Measurements from ENCODE around the gene DNAI1. TPM values are rescaled to one million over a fixed set of nuclear protein-coding genes. Genes with fewer than 3 reads are reported as not detected.

DNAI1 gene
- total and polyA plus RNA-seq, 3 experiments from 2014 or later, result not detected

DNA sequence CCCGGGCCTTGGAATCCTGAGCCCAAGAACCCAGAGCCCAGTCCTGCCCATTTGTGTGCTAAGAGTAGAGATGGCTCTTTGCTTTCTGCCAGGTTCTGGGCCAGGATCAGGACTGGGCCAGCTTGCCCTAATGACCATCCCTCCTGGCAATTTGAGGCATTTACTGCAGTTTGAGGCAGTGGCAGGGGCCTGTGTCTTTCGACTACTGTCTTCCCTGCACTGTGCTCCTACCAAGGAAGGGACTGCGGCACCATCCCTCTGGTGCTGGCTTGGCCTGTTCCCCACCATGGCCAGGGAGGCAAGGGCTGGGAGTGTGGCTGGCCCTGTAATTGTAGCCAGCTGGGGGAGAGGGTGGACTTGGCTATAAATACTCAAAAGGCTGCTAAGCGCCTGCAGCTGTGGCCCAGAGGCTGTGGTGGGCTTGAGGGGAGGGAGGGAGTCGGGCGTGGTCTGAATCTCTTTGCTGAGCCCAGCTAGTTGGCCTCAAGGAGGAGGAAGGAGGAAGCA is 59.6 kb downstream of the DNAI1 start:
- Mint-ChIP-seq H3K9me3 (no peaks in the 10 kb centered on the region), H3K4me1 (peaks cover 4 to 6% (median 5%) of the 10 kb centered on the region in 3 donors), H3K36me3 (no peaks in the 10 kb centered on the region), H3K27me3 (no peaks in the 10 kb centered on the region), H3K4me3 (no peak overlapping the region), H3K27ac (no peak overlapping the region)
- no peak for DNase-seq
- H3K9me3 ChIP-seq (ENCODE audit: low read length), result no peaks in the 10 kb centered on the region
- ChIA-PET CTCF (no interaction called here), POLR2A (no interaction called here)
- H3K4me1 ChIP-seq (ENCODE audit: insufficient read depth, low read length), result peaks cover 1% of the 10 kb centered on the region
- H3K36me3 ChIP-seq (ENCODE audit: insufficient read depth, low read length), result no peaks in the 10 kb centered on the region
- H3K27ac ChIP-seq (ENCODE audit: low read depth, low read length), result no peak overlapping the region
- H3K27me3 ChIP-seq (ENCODE audit: insufficient read depth, low read length, poor library complexity, severe bottlenecking), result no peaks in the 10 kb centered on the region
- H3K4me3 ChIP-seq (ENCODE audit: low read length), result no peak overlapping the region

DNA sequence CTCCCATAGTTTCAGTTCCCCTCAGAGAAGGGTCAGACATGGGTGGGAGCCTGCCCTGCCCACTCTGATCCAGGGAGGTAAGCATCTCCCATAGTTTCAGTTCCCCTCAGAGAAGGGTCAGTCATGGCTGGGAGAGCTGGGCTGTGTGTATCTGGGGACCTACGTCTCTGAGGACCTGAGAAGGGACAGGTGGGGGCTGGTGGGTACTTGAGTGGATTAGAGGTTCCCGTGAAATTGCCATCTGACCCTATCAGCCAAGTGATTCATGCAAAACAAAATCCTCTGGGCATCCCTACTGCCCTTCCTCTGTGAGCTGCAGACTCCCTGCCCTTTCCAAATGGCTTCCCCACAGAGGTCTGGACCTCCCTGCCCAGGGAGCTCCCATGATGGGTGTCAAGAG is 60.3 kb downstream of the DNAI1 start:
- CTCF ChIA-PET, result no interaction called here
- peak overlapping the region in 1 of 8 donors; percentile 17 for H3K27ac Mint-ChIP-seq
- H3K4me3 ChIP-seq (ENCODE audit: low read length), result no peak overlapping the region
- no peak for DNase-seq
- H3K36me3 Mint-ChIP-seq, result no peaks in the 10 kb centered on the region
- H3K4me1 Mint-ChIP-seq, result peaks cover 4 to 13% (median 12%) of the 10 kb centered on the region in 3 donors
- H3K4me3 Mint-ChIP-seq, result peak overlapping the region in 1 of 7 donors; percentile 73
- no peaks in the 10 kb centered on the region for H3K36me3 ChIP-seq (ENCODE audit: insufficient read depth, low read length)
- no peaks in the 10 kb centered on the region for H3K27me3 ChIP-seq (ENCODE audit: insufficient read depth, low read length, poor library complexity, severe bottlenecking)
- H3K9me3 Mint-ChIP-seq, result no peaks in the 10 kb centered on the region
- H3K9me3 ChIP-seq (ENCODE audit: low read length), result no peaks in the 10 kb centered on the region
- H3K4me1 ChIP-seq (ENCODE audit: insufficient read depth, low read length), result peaks cover 8% of the 10 kb centered on the region
- POLR2A ChIA-PET, result no interaction called here
- H3K27ac ChIP-seq (ENCODE audit: low read depth, low read length), result no peak overlapping the region
- no peaks in the 10 kb centered on the region for H3K27me3 Mint-ChIP-seq

DNA sequence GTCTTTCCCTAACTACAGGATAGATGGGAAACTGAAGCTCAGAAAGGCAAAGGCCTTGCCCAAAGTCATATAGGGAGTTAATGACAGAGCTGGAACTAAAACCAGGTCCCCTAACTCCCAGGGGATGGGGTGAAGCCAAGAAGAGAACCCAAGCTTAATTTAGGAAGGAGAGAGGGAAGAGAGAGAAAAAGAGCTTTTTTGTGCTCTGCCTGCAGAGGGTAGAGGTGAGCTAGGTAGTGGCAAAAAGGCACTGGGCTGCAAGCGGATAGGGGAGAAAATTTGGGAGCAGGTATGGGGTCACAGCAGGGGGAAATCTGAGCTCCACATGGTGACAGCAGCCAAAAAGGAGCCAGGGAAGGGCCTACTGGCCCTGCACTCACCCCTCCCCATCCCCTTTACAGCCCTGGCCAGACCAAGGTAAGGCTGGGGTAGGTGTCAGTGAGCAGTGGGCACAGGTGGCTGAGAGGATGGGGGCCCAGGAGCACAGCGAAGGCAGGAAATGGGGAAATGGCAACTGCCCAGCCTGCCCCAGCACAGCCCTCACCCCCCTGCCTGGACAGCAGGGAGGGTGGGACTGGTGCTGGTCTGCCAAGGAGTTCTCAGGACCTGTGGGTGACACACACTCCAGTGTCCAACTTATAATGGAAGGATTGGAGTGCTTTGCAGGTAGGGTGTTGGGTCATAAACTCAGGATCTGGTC is 60.9 kb downstream of the DNAI1 start:
- CTCF ChIA-PET, result no interaction called here
- Mint-ChIP-seq H3K4me3 (peak overlapping the region in 1 of 7 donors; percentile 73), H3K27me3 (no peaks in the 10 kb centered on the region), H3K9me3 (no peaks in the 10 kb centered on the region), H3K36me3 (no peaks in the 10 kb centered on the region), H3K4me1 (peaks cover 4 to 14% (median 13%) of the 10 kb centered on the region in 3 donors), H3K27ac (peak overlapping the region in 1 of 8 donors; percentile 17)
- Histone ChIP-seq H3K4me1 (ENCODE audit: insufficient read depth, low read length) (peaks cover 8% of the 10 kb centered on the region), H3K9me3 (ENCODE audit: low read length) (no peaks in the 10 kb centered on the region), H3K27me3 (ENCODE audit: insufficient read depth, low read length, poor library complexity, severe bottlenecking) (no peaks in the 10 kb centered on the region), H3K4me3 (ENCODE audit: low read length) (no peak overlapping the region), H3K36me3 (ENCODE audit: insufficient read depth, low read length) (no peaks in the 10 kb centered on the region), H3K27ac (ENCODE audit: low read depth, low read length) (no peak overlapping the region)
- DNase-seq, result no peak
- POLR2A ChIA-PET, result no interaction called here

DNA sequence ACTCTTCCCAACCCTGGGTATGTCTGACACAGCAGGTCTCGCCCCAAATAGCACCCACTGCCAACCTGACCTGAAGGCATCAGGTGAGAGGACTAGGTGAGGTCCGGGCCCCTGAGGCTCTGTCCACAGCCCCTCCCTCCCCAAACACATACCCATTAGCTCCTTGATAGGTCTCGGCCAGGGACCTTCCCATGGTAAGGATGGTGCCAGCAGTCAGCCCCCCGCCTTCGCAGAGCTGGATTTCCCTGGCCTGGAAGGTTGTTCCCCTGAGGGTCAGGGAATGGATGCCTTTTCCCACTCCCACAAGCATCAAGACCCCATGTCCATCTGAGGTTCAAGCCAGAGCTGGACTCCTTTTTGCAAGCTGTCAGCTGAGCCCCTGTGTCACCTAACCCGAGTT is 61.5 kb downstream of the DNAI1 start:
- no peak overlapping the region for H3K27ac Mint-ChIP-seq
- DNase-seq, result no peak
- CTCF ChIA-PET, result no interaction called here

DNA sequence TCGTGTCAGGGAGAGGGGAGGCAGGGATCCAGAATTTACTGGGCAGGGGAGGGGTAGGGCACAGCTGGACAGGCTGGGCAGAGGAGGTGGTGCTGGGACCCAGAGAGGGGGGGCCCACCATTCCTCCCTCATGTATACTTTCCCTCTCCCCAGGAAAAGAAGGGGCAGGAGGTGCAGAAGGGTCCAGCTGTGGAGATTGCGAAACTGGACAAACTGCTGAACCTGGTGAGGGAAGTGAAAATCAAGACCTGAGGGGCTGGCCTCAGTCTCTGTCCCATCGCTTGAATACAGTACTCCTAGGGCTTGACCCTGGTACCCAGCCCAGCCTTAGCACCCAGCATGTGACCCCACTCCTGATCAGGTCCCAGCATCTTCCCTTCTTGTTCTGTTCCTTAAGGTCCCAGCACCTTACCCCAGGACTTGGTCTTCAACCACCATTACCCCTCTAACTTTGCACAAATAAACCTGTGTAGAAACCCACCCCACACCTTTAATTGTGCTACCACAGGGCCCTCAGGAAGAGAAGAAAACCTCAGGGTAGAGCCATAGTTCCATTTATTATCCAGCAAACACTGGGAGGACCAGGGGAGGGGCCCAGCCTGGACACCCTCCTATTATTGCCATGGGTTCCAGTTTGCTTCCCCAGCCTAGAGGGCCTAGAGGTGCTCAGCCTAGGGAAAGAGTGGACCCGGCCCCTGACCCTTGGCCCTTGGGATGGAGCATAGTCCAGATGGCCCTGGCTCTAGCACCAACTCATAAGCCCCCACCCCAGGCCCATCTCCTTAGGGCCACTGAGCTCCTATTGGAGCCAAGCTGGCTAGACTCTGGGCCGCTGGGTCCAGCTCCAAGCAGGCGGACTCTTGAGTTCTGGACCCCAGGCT is 62.1 kb downstream of the DNAI1 start:
- POLR2A ChIA-PET, result no interaction called here
- no peaks in the 10 kb centered on the region for H3K36me3 Mint-ChIP-seq
- no peaks in the 10 kb centered on the region for H3K36me3 ChIP-seq (ENCODE audit: insufficient read depth, low read length)

More for the DNA sequence above, 61.5 kb downstream of the DNAI1 start:
- Histone ChIP-seq H3K9me3 (ENCODE audit: low read length) (no peaks in the 10 kb centered on the region), H3K27me3 (ENCODE audit: insufficient read depth, low read length, poor library complexity, severe bottlenecking) (no peaks in the 10 kb centered on the region), H3K4me1 (ENCODE audit: insufficient read depth, low read length) (peaks cover 8% of the 10 kb centered on the region), H3K27ac (ENCODE audit: low read depth, low read length) (no peak overlapping the region), H3K4me3 (ENCODE audit: low read length) (no peak overlapping the region), H3K36me3 (ENCODE audit: insufficient read depth, low read length) (no peaks in the 10 kb centered on the region)
- H3K4me3 Mint-ChIP-seq, result no peak overlapping the region
- H3K9me3 Mint-ChIP-seq, result no peaks in the 10 kb centered on the region
- no peaks in the 10 kb centered on the region for H3K27me3 Mint-ChIP-seq
- H3K4me1 Mint-ChIP-seq, result peaks cover 4 to 14% (median 13%) of the 10 kb centered on the region in 3 donors
- POLR2A ChIA-PET, result no interaction called here
- H3K36me3 Mint-ChIP-seq, result no peaks in the 10 kb centered on the region

DNA sequence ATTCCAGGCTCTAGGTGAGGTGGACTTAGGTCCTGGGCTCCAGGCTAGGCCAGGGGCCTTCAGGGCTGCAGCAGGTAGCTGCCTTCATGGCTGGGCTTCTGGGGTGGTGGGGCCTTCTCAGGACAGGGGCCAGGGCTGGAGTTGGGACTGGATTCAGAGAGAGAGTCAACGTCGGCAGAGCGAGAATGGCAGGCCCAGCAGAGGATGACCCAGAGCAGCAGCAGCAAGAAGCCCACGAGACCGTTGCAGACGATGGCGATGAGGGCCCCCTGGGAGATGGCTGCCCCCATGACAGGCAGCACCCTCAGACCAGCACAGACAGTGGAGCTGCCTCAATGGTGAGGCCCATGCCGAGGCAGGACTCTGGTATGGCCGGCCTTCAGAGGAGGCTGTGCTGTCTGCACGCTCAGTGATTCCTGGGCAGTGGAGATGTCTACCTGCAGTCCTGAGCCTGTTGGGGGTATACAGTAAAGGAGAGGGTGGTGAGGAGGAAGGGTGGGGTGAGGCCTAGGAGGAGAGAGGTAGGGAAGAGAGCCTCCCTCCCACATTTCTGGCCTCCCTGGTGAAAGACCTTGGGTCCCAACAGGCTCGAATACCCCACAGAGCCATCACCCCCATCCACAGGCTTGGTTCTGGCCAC is 62.9 kb downstream of the DNAI1 start:
- H3K4me1 ChIP-seq (ENCODE audit: insufficient read depth, low read length), result peaks cover 8% of the 10 kb centered on the region
- H3K27ac ChIP-seq (ENCODE audit: low read depth, low read length), result no peak overlapping the region
- H3K27me3 ChIP-seq (ENCODE audit: insufficient read depth, low read length, poor library complexity, severe bottlenecking), result no peaks in the 10 kb centered on the region
- no peak overlapping the region for H3K4me3 ChIP-seq (ENCODE audit: low read length)
- Mint-ChIP-seq H3K27ac (peak overlapping the region in 1 of 8 donors; percentile 61), H3K4me1 (peaks cover 4 to 14% (median 13%) of the 10 kb centered on the region in 3 donors), H3K36me3 (no peaks in the 10 kb centered on the region), H3K4me3 (peak overlapping the region in 6 of 7 donors; percentile 35 to 84 (median 50)), H3K9me3 (no peaks in the 10 kb centered on the region), H3K27me3 (peaks cover 2 to 8% of the 10 kb centered on the region in 2 donors)
- CTCF ChIA-PET, result interaction anchor here (0.6 kb wide), 1 partner anchor 147 kb away, joined by 3 read pairs; no protein-coding TSS in a partner anchor
- H3K9me3 ChIP-seq (ENCODE audit: low read length), result no peaks in the 10 kb centered on the region
- no peak for DNase-seq
- POLR2A ChIA-PET, result no interaction called here
- H3K36me3 ChIP-seq (ENCODE audit: insufficient read depth, low read length), result no peaks in the 10 kb centered on the region

More for the DNA sequence above, 62.1 kb downstream of the DNAI1 start:
- Histone ChIP-seq H3K27me3 (ENCODE audit: insufficient read depth, low read length, poor library complexity, severe bottlenecking) (no peaks in the 10 kb centered on the region), H3K4me3 (ENCODE audit: low read length) (no peak overlapping the region), H3K27ac (ENCODE audit: low read depth, low read length) (no peak overlapping the region), H3K9me3 (ENCODE audit: low read length) (no peaks in the 10 kb centered on the region), H3K4me1 (ENCODE audit: insufficient read depth, low read length) (peaks cover 8% of the 10 kb centered on the region)
- DNase-seq, result no peak
- Mint-ChIP-seq H3K4me3 (peak overlapping the region in 2 of 7 donors; percentile 59 to 63), H3K27me3 (peaks cover 2 to 4% of the 10 kb centered on the region in 2 donors), H3K4me1 (peaks cover 4 to 14% (median 13%) of the 10 kb centered on the region in 3 donors), H3K27ac (peak overlapping the region in 2 of 8 donors; percentile 45 to 61), H3K9me3 (no peaks in the 10 kb centered on the region)
- CTCF ChIA-PET, result interaction anchor here (0.6 kb wide), 1 partner anchor 148 kb away, joined by 3 read pairs; no protein-coding TSS in a partner anchor

DNA sequence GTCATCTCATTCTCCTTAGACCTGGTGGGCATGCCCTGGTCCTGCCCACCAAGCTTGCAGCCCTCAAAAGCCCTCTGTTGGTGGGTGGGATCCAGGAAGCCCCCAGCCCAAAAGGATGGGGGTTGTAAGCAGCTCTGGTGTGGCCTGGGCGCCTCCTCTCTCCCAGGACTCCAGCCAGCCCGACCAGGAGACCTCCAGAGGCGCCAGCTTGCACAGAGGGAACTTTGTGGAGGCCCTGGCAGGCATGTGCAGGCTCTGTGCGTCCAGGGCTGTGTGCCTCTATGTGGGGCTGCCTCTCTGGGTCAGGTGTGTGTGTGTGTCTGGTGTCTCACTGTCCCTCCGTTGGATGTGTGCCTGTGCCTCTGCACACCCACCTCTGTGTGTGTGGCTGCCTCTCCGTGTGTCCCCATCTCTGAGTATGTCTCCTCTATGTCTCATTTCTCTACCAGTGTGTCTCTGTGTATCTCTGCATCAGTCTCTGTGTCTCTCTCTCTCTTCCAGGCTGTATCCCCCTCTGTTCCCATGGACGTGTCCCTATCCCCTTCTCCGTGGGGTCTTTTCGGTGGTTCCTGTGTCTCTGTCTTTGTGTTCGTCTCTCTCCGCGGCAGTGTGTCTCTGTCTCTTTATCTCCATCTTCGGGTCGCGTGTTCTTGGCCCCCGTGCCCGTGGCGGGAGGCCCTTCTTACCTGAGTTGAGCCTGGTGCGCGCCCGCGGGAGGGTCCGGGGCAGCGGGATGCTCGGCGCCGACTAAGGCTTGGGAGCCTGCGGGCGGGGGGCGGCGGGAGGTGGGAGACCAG is 63.7 kb downstream of the DNAI1 start:
- POLR2A ChIA-PET, result no interaction called here

More for the DNA sequence above, 63.7 kb downstream of the DNAI1 start:
- H3K4me3 Mint-ChIP-seq, result peak overlapping the region; percentile 49 to 89 (median 80)
- H3K9me3 Mint-ChIP-seq, result no peaks in the 10 kb centered on the region
- no peaks in the 10 kb centered on the region for H3K9me3 ChIP-seq (ENCODE audit: low read length)
- DNase-seq, result no peak
- H3K27me3 ChIP-seq (ENCODE audit: insufficient read depth, low read length, poor library complexity, severe bottlenecking), result no peaks in the 10 kb centered on the region
- H3K4me3 ChIP-seq (ENCODE audit: low read length), result peak overlapping the region; percentile 20
- H3K27me3 Mint-ChIP-seq, result peaks cover 4 to 8% of the 10 kb centered on the region in 2 donors
- no peaks in the 10 kb centered on the region for H3K36me3 ChIP-seq (ENCODE audit: insufficient read depth, low read length)
- CTCF ChIA-PET, result interaction anchor here (1.5 kb wide), 1 partner anchor 81 kb away, joined by 5 read pairs; no protein-coding TSS in a partner anchor
- H3K4me1 Mint-ChIP-seq, result peaks cover 4 to 14% (median 13%) of the 10 kb centered on the region in 3 donors
- peaks cover 8% of the 10 kb centered on the region for H3K4me1 ChIP-seq (ENCODE audit: insufficient read depth, low read length)
- H3K36me3 Mint-ChIP-seq, result no peaks in the 10 kb centered on the region
- no peak overlapping the region for H3K27ac ChIP-seq (ENCODE audit: low read depth, low read length)
- peak overlapping the region in 5 of 8 donors; percentile 52 to 90 (median 85) for H3K27ac Mint-ChIP-seq

Measured in CD8-positive, alpha-beta memory T cell (primary cell).